Uterus (tissue), 4 donors: ENCODE data around the gene RHEX. TPM values are rescaled to one million over a fixed set of nuclear protein-coding genes. Genes with fewer than 3 reads are reported as not detected.

Experiments used
- DNase-seq, 2 donors: peaks; one replicate each; pipeline ENCODE4 v3.0.0-alpha.2; 2019 to 2020
- H3K27ac ChIP-seq, 2 donors: fragments of 200-600 bp; sonication (generic); 1 replicate in 1 of 2; 2 replicates in 1 of 2; pipeline ENCODE4 v1.5.1; 2016 to 2018
- H3K27me3 ChIP-seq, 2 donors: fragments of 200-600 bp; sonication (generic); one replicate each; pipeline ENCODE4 v1.5.1; 2018 to 2019; ENCODE audit warnings: control low read depth in 1 of 2
- H3K36me3 ChIP-seq, 2 donors: fragments of 200-600 bp; sonication (generic); one replicate each; pipeline ENCODE4 v1.5.1; 2019; ENCODE audit warnings: control low read depth in 1 of 2
- H3K4me1 ChIP-seq, 2 donors: fragments of 200-600 bp; sonication (generic); one replicate each; pipeline ENCODE4 v1.5.1; 2018 to 2019; ENCODE audit warnings: control low read depth in 1 of 2
- H3K4me3 ChIP-seq, 2 donors: fragments of 200-600 bp; sonication (generic); 1 replicate in 1 of 2; 2 replicates in 1 of 2; pipeline ENCODE4 v1.5.1; 2018 to 2019; ENCODE audit warnings: mild to moderate bottlenecking in 1 of 2
- H3K9me3 ChIP-seq, 2 donors: fragments of 200-600 bp; sonication (generic); one replicate each; pipeline ENCODE4 v1.5.1; 2019; ENCODE audit warnings: control low read depth in 1 of 2
- CTCF ChIP-seq, 4 experiments: fragments of 200-600 bp in 2 of 4; fragments of 450-650 bp in 2 of 4; sonication (generic) in 2 of 4; IDR thresholded peaks; one replicate each; pipeline ENCODE4 v1.5.1; 2016 to 2019; ENCODE audit warnings: antibody characterized with exemption in 4 of 4, mild to moderate bottlenecking in 2 of 4, moderate library complexity in 1 of 4
- POLR2A ChIP-seq, 2 donors: fragments of 450-650 bp; IDR thresholded peaks; one replicate each; pipeline ENCODE4 v1.6.1; 2016; ENCODE audit warnings: antibody characterized with exemption in 2 of 2, mild to moderate bottlenecking in 1 of 2, moderate library complexity in 1 of 2
- intact Hi-C: fragments of 100-400 bp; cut with DNase I; formaldehyde crosslinking; loops from one replicate; pipeline ENCODE4 v1.15.1; 2023; ENCODE audit warnings: low total_unique reads
- total RNA-seq, 4 donors: library from RNA; depleted of rRNA in 3 of 4; stranded (reverse); fragments of >200 nt in 3 of 4; gene quantifications; one replicate each; pipeline versions ENCODE4 v1.1.0 to v1.2.4, GENCODE V29; 2014 to 2023
- donor health status: DM: yes; HTN: yes; CAD: no.

The RHEX gene
- total RNA-seq, 4 donors from 2014 or later, result 3.6 to 6.4 (median 5.6) TPM; not detected in 1

GRCh38 chr1:206021626-206022365 is 31.2 kb upstream of the RHEX start:
- Histone ChIP-seq H3K9me3 (no peaks in the 10 kb centered on the region), H3K27ac (no peak overlapping the region), H3K4me3 (no peak overlapping the region), H3K36me3 (no peaks in the 10 kb centered on the region), H3K4me1 (no peaks in the 10 kb centered on the region), H3K27me3 (no peaks in the 10 kb centered on the region)
- no peak for DNase-seq
- TF ChIP-seq POLR2A (IDR thresholded peaks at IDR 0.05), result no peak
- TF ChIP-seq CTCF (IDR thresholded peaks at IDR 0.05), result no peak
- intact Hi-C loops, result no loop called here

GRCh38 chr1:206022766-206023165 is 30.2 kb upstream of the RHEX start:
- no peaks in the 10 kb centered on the region for H3K27me3 ChIP-seq
- no peak overlapping the region for H3K27ac ChIP-seq
- H3K36me3 ChIP-seq, result no peaks in the 10 kb centered on the region
- no peak for DNase-seq
- intact Hi-C loops, result no loop called here
- no peaks in the 10 kb centered on the region for H3K9me3 ChIP-seq
- H3K4me1 ChIP-seq, result no peaks in the 10 kb centered on the region
- no peak overlapping the region for H3K4me3 ChIP-seq
- TF ChIP-seq CTCF (IDR thresholded peaks at IDR 0.05) (no peak), POLR2A (IDR thresholded peaks at IDR 0.05) (no peak)

GRCh38 chr1:206023695-206024094 is 29.3 kb upstream of the RHEX start, which contains the start of gene CTSE:
Gene CTSE, minus strand, starts transcription at chr1:206023895. Its CDS starts 104 bp downstream, at chr1:206023791.
- no peaks in the 10 kb centered on the region for H3K36me3 ChIP-seq
- H3K27me3 ChIP-seq, result no peaks in the 10 kb centered on the region
- intact Hi-C loops, result no loop called here
- no peaks in the 10 kb centered on the region for H3K9me3 ChIP-seq
- no peak within 1 kb of the TSS for H3K27ac ChIP-seq
- no peak within 1 kb of the TSS for H3K4me3 ChIP-seq
- H3K4me1 ChIP-seq, result no peaks in the 10 kb centered on the region
- TF ChIP-seq CTCF (IDR thresholded peaks at IDR 0.05) (no peak), POLR2A (IDR thresholded peaks at IDR 0.05) (no peak)
- no peak for DNase-seq

GRCh38 chr1:206025283-206025820 is 27.6 kb upstream of the RHEX start:
- Histone ChIP-seq H3K4me1 (no peaks in the 10 kb centered on the region), H3K27me3 (no peaks in the 10 kb centered on the region), H3K4me3 (no peak overlapping the region), H3K9me3 (no peaks in the 10 kb centered on the region), H3K36me3 (no peaks in the 10 kb centered on the region), H3K27ac (no peak overlapping the region)
- intact Hi-C loops, result no loop called here
- DNase-seq, result no peak
- TF ChIP-seq POLR2A (IDR thresholded peaks at IDR 0.05) (no peak), CTCF (IDR thresholded peaks at IDR 0.05) (no peak)

GRCh38 chr1:206029484-206029883 is 23.5 kb upstream of the RHEX start:
- H3K27me3 ChIP-seq, result no peaks in the 10 kb centered on the region
- H3K27ac ChIP-seq, result no peak overlapping the region
- TF ChIP-seq CTCF (IDR thresholded peaks at IDR 0.05) (no peak), POLR2A (IDR thresholded peaks at IDR 0.05) (no peak)
- H3K9me3 ChIP-seq, result no peaks in the 10 kb centered on the region
- no peaks in the 10 kb centered on the region for H3K36me3 ChIP-seq
- H3K4me3 ChIP-seq, result no peak overlapping the region
- no peaks in the 10 kb centered on the region for H3K4me1 ChIP-seq
- peak; percentile 64 to 80 for DNase-seq
- intact Hi-C loops, result no loop called here
